Measurements from ENCODE around the gene RTP3. TPM values are rescaled to one million over a fixed set of nuclear protein-coding genes. Genes with fewer than 3 reads are reported as not detected.

RTP3 gene
- total and polyA plus RNA-seq, 10 donors = not detected

GRCh38 chr3:46498916-46499519, 1.2 kb downstream of the RTP3 start:
- DNase-seq = no peak
- intact Hi-C loops (cut with DNase I; ENCODE audit: low total_unique reads) = no loop called here
- 87 to 95% (median 90%) methylated on average over 6 of the region's 6 CpGs for WGBS, 5 donors

DNA sequence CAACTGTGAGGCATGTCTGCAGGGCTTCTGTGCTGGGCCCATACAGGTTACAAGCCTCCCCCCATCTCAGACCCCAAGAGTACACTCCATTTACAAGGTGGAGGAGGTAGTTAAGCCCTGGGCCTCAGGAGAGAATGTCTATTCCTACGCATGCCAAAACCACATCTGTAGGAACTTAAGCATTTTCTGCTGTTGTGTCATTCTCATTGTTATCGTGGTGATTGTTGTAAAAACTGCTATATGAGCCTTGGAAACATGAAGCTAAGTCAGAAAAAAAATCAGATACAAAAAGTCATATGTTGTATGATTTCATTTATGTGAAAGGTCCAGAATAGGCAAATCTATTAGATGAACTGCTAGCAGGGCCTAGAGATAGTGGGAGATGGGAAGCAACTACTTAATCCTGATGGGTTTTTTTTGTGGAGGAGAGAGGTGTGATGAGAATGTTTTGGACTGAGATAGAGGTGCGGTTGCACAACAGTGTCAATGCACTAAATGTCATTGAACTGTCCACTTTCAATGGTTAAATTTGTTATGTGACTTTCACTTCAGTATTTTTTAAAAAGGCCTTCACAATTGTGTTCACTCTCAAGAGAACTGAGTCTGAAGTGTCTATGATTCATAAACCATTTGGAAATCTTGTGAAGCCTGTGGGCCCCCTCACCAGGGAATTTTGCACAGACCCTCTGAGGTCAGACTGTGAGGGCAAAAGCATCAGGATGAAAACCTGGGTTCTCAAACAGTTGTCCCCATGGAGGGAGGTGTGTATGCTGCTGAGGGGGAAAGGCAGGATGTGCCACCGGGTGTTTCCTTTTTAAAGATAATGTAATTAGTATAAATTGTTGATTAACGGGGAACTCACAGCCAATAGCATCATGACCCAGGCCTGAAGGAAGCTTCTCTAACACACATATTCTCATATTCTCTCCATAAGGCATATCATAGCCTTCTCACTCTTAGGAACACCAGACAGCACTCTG, 3.2 kb downstream of the RTP3 start:
- 43 to 55% (median 49%) methylated on average over 5 of the region's 5 CpGs for WGBS, 5 donors
- H3K27ac ChIP-seq = no peak overlapping the region
- no peak for TF ChIP-seq POLR2AphosphoS5 (IDR thresholded peaks at IDR 0.05)
- TF ChIP-seq, protein P1, sequence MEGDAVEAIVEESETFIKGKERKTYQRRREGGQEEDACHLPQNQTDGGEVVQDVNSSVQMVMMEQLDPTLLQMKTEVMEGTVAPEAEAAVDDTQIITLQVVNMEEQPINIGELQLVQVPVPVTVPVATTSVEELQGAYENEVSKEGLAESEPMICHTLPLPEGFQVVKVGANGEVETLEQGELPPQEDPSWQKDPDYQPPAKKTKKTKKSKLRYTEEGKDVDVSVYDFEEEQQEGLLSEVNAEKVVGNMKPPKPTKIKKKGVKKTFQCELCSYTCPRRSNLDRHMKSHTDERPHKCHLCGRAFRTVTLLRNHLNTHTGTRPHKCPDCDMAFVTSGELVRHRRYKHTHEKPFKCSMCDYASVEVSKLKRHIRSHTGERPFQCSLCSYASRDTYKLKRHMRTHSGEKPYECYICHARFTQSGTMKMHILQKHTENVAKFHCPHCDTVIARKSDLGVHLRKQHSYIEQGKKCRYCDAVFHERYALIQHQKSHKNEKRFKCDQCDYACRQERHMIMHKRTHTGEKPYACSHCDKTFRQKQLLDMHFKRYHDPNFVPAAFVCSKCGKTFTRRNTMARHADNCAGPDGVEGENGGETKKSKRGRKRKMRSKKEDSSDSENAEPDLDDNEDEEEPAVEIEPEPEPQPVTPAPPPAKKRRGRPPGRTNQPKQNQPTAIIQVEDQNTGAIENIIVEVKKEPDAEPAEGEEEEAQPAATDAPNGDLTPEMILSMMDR (IDR thresholded peaks at IDR 0.05 in 8 of 11, conservative IDR thresholded peaks at IDR 0.05 in 3 of 11) = no peak
- TF ChIP-seq POLR2A (IDR thresholded peaks at IDR 0.05) = no peak
- no peaks in the 10 kb centered on the region for H3K27me3 ChIP-seq (replicated peaks in 1 of 7)
- H3K36me3 ChIP-seq = no peaks in the 10 kb centered on the region
- DNase-seq = no peak
- peaks cover 8 to 32% (median 18%) of the 10 kb centered on the region in 6 donors for H3K4me1 ChIP-seq
- H3K4me3 ChIP-seq = no peak overlapping the region
- no peaks in the 10 kb centered on the region for H3K9me3 ChIP-seq
- intact Hi-C loops (cut with DNase I; ENCODE audit: low total_unique reads) = no loop called here

More at GRCh38 chr3:46498916-46499519, 1.2 kb downstream of the RTP3 start:
- no peaks in the 10 kb centered on the region for H3K36me3 ChIP-seq
- no peaks in the 10 kb centered on the region for H3K9me3 ChIP-seq
- H3K4me3 ChIP-seq = no peak overlapping the region
- H3K27me3 ChIP-seq (replicated peaks in 1 of 7) = no peaks in the 10 kb centered on the region
- no peak overlapping the region for H3K27ac ChIP-seq
- TF ChIP-seq, protein P1 (IDR thresholded peaks at IDR 0.05 in 8 of 11, conservative IDR thresholded peaks at IDR 0.05 in 3 of 11) = no peak
- TF ChIP-seq POLR2AphosphoS5 (IDR thresholded peaks at IDR 0.05) (no peak), POLR2A (IDR thresholded peaks at IDR 0.05) (no peak)
- peaks cover 10 to 36% (median 21%) of the 10 kb centered on the region in 6 donors for H3K4me1 ChIP-seq

- no peak overlapping the region for H3K4me3 ChIP-seq
- intact Hi-C loops (cut with DNase I; ENCODE audit: low total_unique reads) = no loop called here
These were observed 3.9 kb downstream of the RTP3 start for GRCh38 chr3:46501702-46502101.

More at GRCh38 chr3:46501702-46502101, 3.9 kb downstream of the RTP3 start:
- no peaks in the 10 kb centered on the region for H3K36me3 ChIP-seq
- H3K27me3 ChIP-seq (replicated peaks in 1 of 7) = no peaks in the 10 kb centered on the region
- no peaks in the 10 kb centered on the region for H3K9me3 ChIP-seq
- no peak for TF ChIP-seq POLR2A (IDR thresholded peaks at IDR 0.05)
- TF ChIP-seq POLR2AphosphoS5 (IDR thresholded peaks at IDR 0.05) = no peak
- TF ChIP-seq, protein P1 (IDR thresholded peaks at IDR 0.05 in 8 of 11, conservative IDR thresholded peaks at IDR 0.05 in 3 of 11) = no peak
- H3K27ac ChIP-seq = no peak overlapping the region
- peaks cover under 1 to 25% (median 14%) of the 10 kb centered on the region in 6 donors for H3K4me1 ChIP-seq
- DNase-seq = no peak
- WGBS, 5 donors = 83 to 94% (median 88%) methylated on average over 4 of the region's 4 CpGs

Measured in spleen (tissue), 11 donors.